DOHH2 (cell line): ENCODE results near the gene WDFY4.

ENCODE experiments used
- H3F3A ChIP-seq: fragments of 200-600 bp; sonication (generic), shearing (Covaris generic); 2 replicates; pipeline ENCODE4 v1.6.0; 2016; ENCODE audit warnings: antibody characterized with exemption, mild to moderate bottlenecking; ENCODE audit not compliant: control insufficient read depth, insufficient read depth
- H3K27ac ChIP-seq: fragments of 200-600 bp; sonication (generic); 2 replicates; pipeline ENCODE4 v1.5.1; 2014; ENCODE audit warnings: low read depth, mild to moderate bottlenecking, low read length, moderate library complexity
- H3K27me3 ChIP-seq: fragments of 200-600 bp; sonication (generic); 2 replicates; pipeline ENCODE4 v1.6.1; 2014; ENCODE audit warnings: mild to moderate bottlenecking, low read length, mixed read lengths; ENCODE audit not compliant: control insufficient read depth
- H3K36me3 ChIP-seq: fragments of 200-600 bp; sonication (generic); 2 replicates; pipeline ENCODE4 v1.6.1; 2014; ENCODE audit warnings: mild to moderate bottlenecking, low read length, moderate library complexity, mixed read lengths; ENCODE audit not compliant: control insufficient read depth
- H3K4me1 ChIP-seq: fragments of 200-600 bp; sonication (generic); 2 replicates; pipeline ENCODE4 v1.6.1; 2014; ENCODE audit warnings: mild to moderate bottlenecking, low read length, mixed read lengths; ENCODE audit not compliant: control insufficient read depth
- H3K4me2 ChIP-seq: fragments of 200-600 bp; sonication (generic); 2 replicates; pipeline ENCODE4 v1.6.0; 2014; ENCODE audit warnings: mild to moderate bottlenecking, low read length, moderate library complexity
- H3K4me3 ChIP-seq: fragments of 200-600 bp; sonication (generic); 2 replicates; pipeline ENCODE4 v1.5.1; 2014; ENCODE audit warnings: mild to moderate bottlenecking, low read length, mixed read lengths
- H3K79me2 ChIP-seq: fragments of 200-600 bp; sonication (generic); 2 replicates; pipeline ENCODE4 v1.6.1; 2014; ENCODE audit warnings: mild to moderate bottlenecking, low read length, mixed read lengths; ENCODE audit not compliant: control insufficient read depth
- H3K9me2 ChIP-seq: fragments of 200-600 bp; sonication (generic); replicated peaks from 2 replicates; pipeline ENCODE4 v1.6.1; 2014; ENCODE audit warnings: mild to moderate bottlenecking, low read length, mixed read lengths; ENCODE audit not compliant: control insufficient read depth
- H3K9me3 ChIP-seq: fragments of 200-600 bp; sonication (generic); 2 replicates; pipeline ENCODE4 v1.6.1; 2014; ENCODE audit warnings: antibody characterized with exemption, low read length, mixed read lengths; ENCODE audit not compliant: control insufficient read depth, insufficient read depth
- H4K20me1 ChIP-seq: fragments of 200-600 bp; sonication (generic); 2 replicates; pipeline ENCODE4 v1.6.0; 2014; ENCODE audit warnings: low read depth, mild to moderate bottlenecking, antibody characterized with exemption, low read length, moderate library complexity; ENCODE audit not compliant: control insufficient read depth, insufficient read depth
- CTCF ChIP-seq: fragments of 200-600 bp; sonication (generic); IDR thresholded peaks from one replicate; pipeline ENCODE4 v1.5.1; 2014; ENCODE audit warnings: antibody characterized with exemption, mild to moderate bottlenecking, low read depth, low read length; ENCODE audit not compliant: poor library complexity, severe bottlenecking
- EZH2phosphoT487 ChIP-seq: fragments of 200-600 bp; sonication (generic); IDR thresholded peaks from 2 replicates; pipeline ENCODE4 v1.6.1; 2017; ENCODE audit warnings: borderline replicate concordance, mild to moderate bottlenecking, antibody characterized with exemption, low read length, moderate library complexity, mixed read lengths

The WDFY4 gene

GRCh38 chr10:48658975-48659269, 25.8 kb upstream of the WDFY4 start:
- TF ChIP-seq CTCF = no peak
- TF ChIP-seq EZH2phosphoT487 = no peak
- H3K9me2 ChIP-seq = no peaks in the 10 kb centered on the region
- H3F3A ChIP-seq = no peaks in the 10 kb centered on the region; the same call in 1 of the 2 replicates
- H3K27me3 ChIP-seq = peaks cover 21% of the 10 kb centered on the region
- no peaks in the 10 kb centered on the region for H3K36me3 ChIP-seq
- H4K20me1 ChIP-seq = no peaks in the 10 kb centered on the region
- H3K79me2 ChIP-seq = no peaks in the 10 kb centered on the region
- H3K4me3 ChIP-seq = no peak overlapping the region
- peaks cover 34% of the 10 kb centered on the region for H3K4me1 ChIP-seq
- no peak overlapping the region for H3K27ac ChIP-seq
- no peak overlapping the region for H3K4me2 ChIP-seq
- H3K9me3 ChIP-seq = no peaks in the 10 kb centered on the region

GRCh38 chr10:48659790-48660189, 24.9 kb upstream of the WDFY4 start:
- Histone ChIP-seq H3K4me2 (no peak overlapping the region), H3K27ac (no peak overlapping the region), H3K9me3 (no peaks in the 10 kb centered on the region), H3K4me1 (peaks cover 39% of the 10 kb centered on the region), H3K36me3 (no peaks in the 10 kb centered on the region), H3F3A (no peaks in the 10 kb centered on the region; the same call in 1 of the 2 replicates), H3K79me2 (no peaks in the 10 kb centered on the region), H3K4me3 (no peak overlapping the region), H3K27me3 (peaks cover 17% of the 10 kb centered on the region), H4K20me1 (no peaks in the 10 kb centered on the region), H3K9me2 (no peaks in the 10 kb centered on the region)
- TF ChIP-seq CTCF (peak; percentile 57), EZH2phosphoT487 (no peak)

GRCh38 chr10:48661441-48661840, 23.2 kb upstream of the WDFY4 start:
- H3K27me3 ChIP-seq = 0 out of 2 replicates have a peak, but pooled peaks cover 10% of the 10 kb centered on the region
- H4K20me1 ChIP-seq = no peaks in the 10 kb centered on the region
- no peak overlapping the region for H3K4me2 ChIP-seq
- TF ChIP-seq EZH2phosphoT487 (no peak), CTCF (no peak)
- peaks cover 5% of the 10 kb centered on the region; the same call in 1 of the 2 replicates for H3K9me3 ChIP-seq
- no peak overlapping the region for H3K4me3 ChIP-seq
- no peaks in the 10 kb centered on the region; the same call in 1 of the 2 replicates for H3F3A ChIP-seq
- no peak overlapping the region for H3K27ac ChIP-seq
- peaks cover 36% of the 10 kb centered on the region for H3K4me1 ChIP-seq
- H3K79me2 ChIP-seq = no peaks in the 10 kb centered on the region
- H3K36me3 ChIP-seq = no peaks in the 10 kb centered on the region
- H3K9me2 ChIP-seq = no peaks in the 10 kb centered on the region

GRCh38 chr10:48667960-48668590, 16.6 kb upstream of the WDFY4 start:
- Histone ChIP-seq H3K27ac (peak overlapping the region; percentile 90), H3F3A (peaks cover 25% of the 10 kb centered on the region), H3K4me1 (peaks cover 70% of the 10 kb centered on the region), H4K20me1 (no peaks in the 10 kb centered on the region), H3K4me2 (peak overlapping the region; percentile 83), H3K79me2 (peaks cover 2% of the 10 kb centered on the region; the same call in 1 of the 2 replicates), H3K4me3 (peak overlapping the region; percentile 61), H3K27me3 (no peaks in the 10 kb centered on the region), H3K9me2 (no peaks in the 10 kb centered on the region), H3K9me3 (peaks cover 5% of the 10 kb centered on the region; the same call in 1 of the 2 replicates), H3K36me3 (peaks cover 2% of the 10 kb centered on the region; the same call in 1 of the 2 replicates)
- TF ChIP-seq CTCF = no peak
- TF ChIP-seq EZH2phosphoT487 = no peak
